ENCODE data around the gene WDR7. TPM values are rescaled to one million over a fixed set of nuclear protein-coding genes. Genes with fewer than 3 reads are reported as not detected.

WDR7 gene
- total RNA-seq, 1 donor from 2014 or later: 36.4 TPM

DNA sequence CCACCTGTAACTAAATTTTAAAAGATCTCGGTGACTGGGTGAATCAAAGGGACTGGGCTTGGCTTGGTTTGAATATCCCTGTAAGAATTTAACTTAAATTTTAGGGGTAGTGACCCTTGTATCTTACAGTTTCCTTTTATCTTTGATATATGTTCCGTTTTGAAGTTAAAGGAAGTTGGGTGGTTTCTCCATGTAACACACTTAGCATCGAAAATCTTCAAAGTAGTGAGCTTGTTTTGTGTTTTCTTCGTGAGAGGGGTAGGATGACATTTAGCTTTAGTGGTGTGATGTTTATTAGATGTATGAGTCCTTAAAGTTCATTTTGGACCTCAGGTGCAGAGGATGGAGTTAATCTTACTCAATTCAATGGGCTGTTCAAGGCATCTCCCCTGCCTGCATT lies 1.6 kb downstream of the WDR7 start:
- intact Hi-C loops (cut with micrococcal nuclease): loop anchor here (10.0 kb wide), 2 partner anchors 362 to 932 kb away; partner anchors contain the start of gene FECH

- intact Hi-C loops (cut with micrococcal nuclease): loop anchor here (10.0 kb wide), 2 partner anchors 361 to 931 kb away; partner anchors contain the start of gene FECH
These were observed 3.1 kb downstream of the WDR7 start for GRCh38 chr18:56654280-56654679.

DNA sequence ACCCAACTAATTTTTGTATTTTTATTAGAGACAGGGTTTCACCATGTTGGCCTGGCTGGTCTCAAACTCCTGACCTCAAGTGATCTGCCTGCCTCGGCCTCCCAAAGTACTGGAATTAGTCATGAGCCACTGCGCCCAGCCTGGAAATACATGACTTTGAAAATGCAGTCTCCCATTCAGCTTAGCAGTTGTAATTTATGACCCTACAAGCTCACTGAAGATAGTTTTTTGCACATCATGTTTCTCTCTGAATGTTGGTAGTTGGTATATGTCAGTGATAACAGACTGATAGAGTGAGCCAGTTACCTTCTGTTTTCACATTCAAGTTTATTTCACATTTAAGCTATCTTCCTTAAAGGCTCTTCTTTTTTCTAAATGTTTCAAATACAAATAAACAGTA lies 7.1 kb downstream of the WDR7 start:
- intact Hi-C loops (cut with micrococcal nuclease): loop anchor here (10.0 kb wide), 2 partner anchors 357 to 927 kb away; partner anchors contain the start of gene FECH

DNA sequence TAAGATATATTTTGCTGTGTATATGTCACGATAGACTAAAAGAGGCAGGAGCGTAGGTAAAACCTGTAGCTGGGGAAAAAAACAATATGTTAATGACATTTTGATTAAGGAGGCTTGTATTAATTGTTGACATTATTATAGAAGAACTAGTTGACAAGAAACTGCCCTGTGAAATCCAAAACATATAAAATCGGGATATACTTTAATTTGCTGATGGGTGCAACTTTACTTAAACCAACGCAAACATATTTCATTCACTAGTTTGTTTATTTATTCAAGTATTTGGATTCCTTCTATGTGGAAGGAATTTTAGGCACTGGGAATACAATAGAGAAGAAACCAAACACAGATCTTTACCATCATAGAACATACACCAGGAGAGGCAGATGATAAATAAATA lies 8.0 kb downstream of the WDR7 start:
- intact Hi-C loops (cut with micrococcal nuclease): loop anchor here (10.0 kb wide), 2 partner anchors 356 to 926 kb away; partner anchors contain the start of gene FECH

GRCh38 chr18:56660655-56661054 lies 9.5 kb downstream of the WDR7 start:
- intact Hi-C loops (cut with micrococcal nuclease): no loop called here

- intact Hi-C loops (cut with micrococcal nuclease): no loop called here
These were observed 10.4 kb downstream of the WDR7 start for GRCh38 chr18:56661360-56662062.

GRCh38 chr18:56662063-56662408 lies 10.9 kb downstream of the WDR7 start:
- intact Hi-C loops (cut with micrococcal nuclease): no loop called here

DNA sequence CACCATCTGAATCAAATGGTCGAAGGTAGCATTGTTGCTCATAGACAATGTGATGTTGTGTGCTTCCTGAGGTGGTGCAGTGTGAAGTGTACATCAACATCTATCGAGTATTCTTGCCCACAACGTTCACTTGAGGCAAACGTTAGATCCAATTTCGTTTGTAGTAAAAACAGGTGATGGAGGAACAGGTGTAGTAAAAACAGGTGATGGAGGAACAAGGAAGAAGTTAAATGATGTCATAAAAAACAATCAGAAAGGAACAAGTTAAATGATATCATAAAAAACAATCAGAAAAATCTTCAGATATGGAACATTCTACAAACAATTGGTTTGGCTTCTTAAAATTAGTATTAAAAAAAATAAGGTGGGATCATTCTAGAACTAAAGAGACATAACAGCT lies 11.3 kb downstream of the WDR7 start:
- intact Hi-C loops (cut with micrococcal nuclease): no loop called here

GRCh38 chr18:56662902-56663301 lies 11.7 kb downstream of the WDR7 start:
- intact Hi-C loops (cut with micrococcal nuclease): no loop called here

- intact Hi-C loops (cut with micrococcal nuclease): no loop called here
These were observed 21.2 kb downstream of the WDR7 start for GRCh38 chr18:56672391-56672790.

DNA sequence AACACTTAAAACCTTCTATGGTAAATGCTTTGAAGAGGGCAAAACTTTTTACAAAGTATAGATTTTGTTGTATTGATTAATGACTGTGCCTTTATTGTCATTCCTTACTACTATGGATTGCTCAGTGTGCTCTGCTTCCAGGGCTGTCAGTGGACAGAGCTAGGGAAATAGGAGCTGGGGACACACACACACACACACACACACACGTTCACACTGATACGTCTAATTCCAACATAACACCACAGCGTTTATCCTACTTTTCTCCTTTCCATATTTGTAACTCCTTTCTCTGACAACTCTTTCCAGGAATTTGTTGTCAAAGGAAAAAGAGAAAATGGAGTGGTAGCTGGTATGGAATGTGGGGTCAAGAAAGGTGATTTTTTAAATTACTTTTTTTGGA lies 21.8 kb downstream of the WDR7 start:
- intact Hi-C loops (cut with micrococcal nuclease): no loop called here

DNA sequence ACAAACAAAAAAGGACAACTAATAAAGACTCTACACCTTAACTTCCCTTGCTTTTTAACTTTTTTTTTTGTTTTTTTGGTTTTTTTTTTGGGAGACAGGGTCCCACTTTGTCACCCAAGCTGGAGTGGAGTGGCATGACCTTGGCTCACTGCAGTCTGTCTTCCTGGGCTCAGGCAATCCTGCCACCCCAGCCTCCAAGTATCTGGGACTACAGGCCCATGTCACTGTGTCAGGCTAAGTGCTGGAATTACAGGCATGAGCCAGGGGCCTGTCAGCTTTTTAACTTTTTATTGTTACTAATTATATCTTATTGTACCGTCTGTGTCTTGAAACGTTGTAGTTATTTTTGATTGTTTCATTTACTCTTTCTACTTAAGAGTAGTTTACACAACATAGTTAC lies 25.5 kb downstream of the WDR7 start:
- intact Hi-C loops (cut with micrococcal nuclease): no loop called here

GRCh38 chr18:56678836-56679565 lies 27.8 kb downstream of the WDR7 start:
- intact Hi-C loops (cut with micrococcal nuclease): no loop called here

GRCh38 chr18:56684277-56684676 lies 33.1 kb downstream of the WDR7 start:
- intact Hi-C loops (cut with micrococcal nuclease): no loop called here

DNA sequence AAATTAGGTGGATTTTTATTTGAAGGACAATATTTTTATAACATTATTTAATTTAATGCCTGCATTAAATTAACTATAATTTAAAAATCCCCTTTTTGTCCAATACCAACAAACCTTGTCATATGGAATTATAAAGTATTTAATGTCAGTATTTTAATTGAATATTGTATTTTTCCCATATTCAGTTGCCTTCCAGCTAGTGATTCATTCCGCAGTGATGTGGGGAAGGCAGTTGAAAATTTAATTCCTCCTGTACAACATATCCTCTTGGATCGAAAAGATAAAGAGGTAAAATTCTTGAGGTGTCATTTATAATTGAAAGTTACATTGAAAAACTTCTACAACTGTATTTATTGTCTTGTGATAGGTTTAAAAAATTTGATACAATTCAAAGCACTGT lies 40.4 kb downstream of the WDR7 start:
- intact Hi-C loops (cut with micrococcal nuclease): no loop called here

DNA sequence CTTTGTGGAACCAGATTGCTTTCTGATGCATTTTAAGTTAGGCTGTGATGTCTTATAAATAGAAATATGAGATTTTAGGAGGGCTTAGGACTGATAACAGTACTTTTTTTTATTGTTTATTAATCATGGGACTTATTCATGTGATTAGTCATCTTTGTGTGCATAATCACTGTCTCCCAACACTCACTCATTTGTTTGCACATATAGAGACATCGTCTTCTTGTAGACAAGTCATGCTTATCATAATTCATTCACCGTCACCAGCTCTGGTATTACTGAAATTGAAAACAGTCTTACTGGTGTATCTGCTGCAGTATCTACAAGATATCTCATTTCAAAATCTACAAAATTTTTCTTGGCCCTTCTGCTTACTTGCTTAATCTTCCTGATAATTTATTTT lies 45.8 kb downstream of the WDR7 start:
- intact Hi-C loops (cut with micrococcal nuclease): no loop called here

- intact Hi-C loops (cut with micrococcal nuclease): loop anchor here (5.0 kb wide), 1 partner anchor 744 kb away; no protein-coding TSS in a partner anchor
These were observed 51.8 kb downstream of the WDR7 start for GRCh38 chr18:56702946-56703345.

DNA sequence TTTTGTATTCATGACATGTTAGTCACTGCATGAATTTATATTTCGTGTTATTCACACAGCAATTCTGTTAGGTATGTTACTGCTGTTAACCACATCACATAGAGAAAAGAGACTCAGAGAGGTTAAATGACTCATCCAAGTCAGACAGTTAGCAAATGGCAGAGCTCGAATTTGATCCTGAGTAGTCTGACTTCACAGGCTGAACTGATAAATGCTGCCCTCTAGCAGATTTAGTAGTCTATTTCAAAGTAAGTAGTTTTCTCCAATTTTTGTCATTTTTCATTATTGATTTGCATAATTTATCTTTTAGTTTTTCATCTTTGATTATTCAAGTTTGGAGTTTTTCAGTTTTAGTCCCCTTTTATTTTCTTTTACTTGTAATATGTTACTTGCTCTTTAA lies 58.3 kb downstream of the WDR7 start:
- intact Hi-C loops (cut with micrococcal nuclease): loop anchor here (2.0 to 5.0 kb wide), 4 partner anchors 59 to 1122 kb away; partner anchors contain the start of genes TCF4, TXNL1 and WDR7

DNA sequence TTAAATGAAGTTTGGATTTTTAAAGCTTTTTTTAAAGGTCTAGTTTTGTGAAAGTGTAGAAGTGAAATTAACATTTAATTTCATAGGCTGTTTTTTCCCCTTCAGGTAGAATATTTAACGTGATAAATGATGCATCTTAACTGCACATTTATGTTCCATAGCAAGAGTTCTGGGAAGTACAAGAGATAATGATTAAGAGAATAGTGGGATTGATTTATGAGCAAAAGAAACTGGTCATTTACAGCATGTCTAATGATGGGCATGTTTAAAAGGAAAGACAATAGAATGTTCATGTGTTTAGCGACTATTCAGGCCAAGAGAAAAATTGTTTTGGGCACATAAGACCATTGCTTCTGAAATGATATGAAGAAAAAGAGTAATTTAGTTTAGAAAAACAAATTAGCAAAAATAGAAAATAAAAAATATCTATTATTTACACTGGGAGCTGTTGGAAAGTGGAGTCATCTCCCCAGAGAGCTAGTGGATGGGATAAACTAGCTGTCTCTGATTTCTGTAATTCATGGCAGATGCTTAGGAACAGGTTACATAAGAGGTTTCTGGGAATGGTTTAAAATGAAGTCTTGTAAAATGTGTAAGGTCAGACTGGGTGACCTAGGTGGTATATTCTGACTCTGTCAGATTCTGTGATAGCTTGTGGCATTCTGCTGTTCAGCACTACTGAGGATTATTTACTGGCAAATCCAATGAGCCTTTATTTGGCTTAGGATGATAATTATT lies 60.7 kb downstream of the WDR7 start:
- intact Hi-C loops (cut with micrococcal nuclease): no loop called here

DNA sequence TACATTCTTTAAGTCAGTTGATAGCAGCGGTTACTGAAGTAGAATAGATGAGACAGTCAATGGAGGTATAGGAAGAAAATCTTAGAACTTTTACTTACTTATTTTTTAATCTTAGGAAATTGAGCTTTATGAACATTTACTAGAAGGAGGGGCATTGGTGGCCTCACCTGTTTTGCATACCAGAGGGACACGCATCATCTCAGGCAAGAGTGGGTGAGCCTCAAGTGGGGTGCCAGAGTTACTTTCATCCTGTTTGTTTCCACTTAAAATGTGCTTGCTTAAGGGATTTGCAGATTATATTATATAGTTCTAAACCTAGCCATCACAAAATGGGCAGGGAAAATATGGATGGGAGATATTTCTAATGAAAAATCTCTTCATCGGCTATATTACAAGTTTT lies 61.6 kb downstream of the WDR7 start:
- intact Hi-C loops (cut with micrococcal nuclease): no loop called here

GRCh38 chr18:56715121-56715520 lies 64.0 kb downstream of the WDR7 start:
- intact Hi-C loops (cut with micrococcal nuclease): no loop called here

- intact Hi-C loops (cut with micrococcal nuclease): no loop called here
These were observed 65.6 kb downstream of the WDR7 start for GRCh38 chr18:56716692-56717146.

Measured in T-helper 2 cell treated with Interferon-gamma antibody and Interleukin-4, amounts not matched to agents 100 ng/mL and 5 ng/mL, for 36 hours (primary cell).